Measurements from ENCODE around the gene UPK2.
A peak's percentile ranks its signal among the peaks of the same experiment; 100 is the strongest.

Gene UPK2

GRCh38 chr11:118918128-118918685, 37.9 kb upstream of the UPK2 start:
- peak; percentile 58 for DNase-seq

GRCh38 chr11:118918686-118919280, 37.3 kb upstream of the UPK2 start:
- DNase-seq = peak; percentile 43

- no peak for DNase-seq
Observed at GRCh38 chr11:118921121-118921928, 34.8 kb upstream of the UPK2 start.

- no peak for DNase-seq
Observed at GRCh38 chr11:118921929-118922744, 34.0 kb upstream of the UPK2 start.

- DNase-seq = no peak
Observed at GRCh38 chr11:118922745-118923627, 33.1 kb upstream of the UPK2 start.

- no peak for DNase-seq
Observed at GRCh38 chr11:118923721-118924587, 32.1 kb upstream of the UPK2 start.

- peak; percentile 71 for DNase-seq
Observed at GRCh38 chr11:118924591-118925585, 31.2 kb upstream of the UPK2 start.

GRCh38 chr11:118927554-118928100, 28.5 kb upstream of the UPK2 start:
- no peak for DNase-seq

- DNase-seq = peak; percentile 93
Observed at GRCh38 chr11:118928101-118928869, 27.8 kb upstream of the UPK2 start.

- peak; percentile 70 for DNase-seq
Observed at GRCh38 chr11:118928870-118929500, 27.1 kb upstream of the UPK2 start.

GRCh38 chr11:118929501-118930093, 26.5 kb upstream of the UPK2 start:
- peak; percentile 83 for DNase-seq

GRCh38 chr11:118930094-118930712, 25.9 kb upstream of the UPK2 start:
- peak; percentile 90 for DNase-seq

- no peak for DNase-seq
Observed at GRCh38 chr11:118931571-118931970, 24.5 kb upstream of the UPK2 start.

- no peak for DNase-seq
Observed at GRCh38 chr11:118933486-118933885, 22.6 kb upstream of the UPK2 start.

- DNase-seq = no peak
Observed at GRCh38 chr11:118935376-118935775, 20.7 kb upstream of the UPK2 start.

GRCh38 chr11:118938491-118939403, 17.4 kb upstream of the UPK2 start:
- DNase-seq = no peak
